ENCODE measurements around the gene SRMS. TPM values are rescaled to one million over a fixed set of nuclear protein-coding genes. Genes with fewer than 3 reads are reported as not detected.

SRMS gene
- total and polyA plus RNA-seq, 4 donors = not detected

- 85% methylated on average over 49 of the region's 49 CpGs for WGBS
- no peak overlapping the region for H3K27ac ChIP-seq (ENCODE audit: low read depth in 1 of 2, low read length in 2 of 2)
- H3K9me3 ChIP-seq (ENCODE audit: control insufficient read depth in 4 of 4, low read length in 3 of 4) = no peaks in the 10 kb centered on the region
- no peaks in the 10 kb centered on the region for H3K27me3 ChIP-seq (ENCODE audit: control insufficient read depth in 4 of 4, insufficient read depth in 4 of 4, low read length in 3 of 4)
- no peak overlapping the region for H3K4me3 ChIP-seq (ENCODE audit: low read depth in 1 of 3, low read length in 3 of 3)
- H3K9ac ChIP-seq (ENCODE audit: low read depth in 1 of 2, low read length in 2 of 2) = no peak overlapping the region
- DNase-seq (ENCODE audit: low spot score) = no peak
- H3K4me1 ChIP-seq (ENCODE audit: control insufficient read depth in 4 of 4, insufficient read depth in 4 of 4, low read length in 3 of 4) = peaks cover 8 to 17% (median 12%) of the 10 kb centered on the region in 4 donors
- no peak for TF ChIP-seq HNF4G (IDR thresholded peaks at IDR 0.05)
- TF ChIP-seq, protein P1, sequence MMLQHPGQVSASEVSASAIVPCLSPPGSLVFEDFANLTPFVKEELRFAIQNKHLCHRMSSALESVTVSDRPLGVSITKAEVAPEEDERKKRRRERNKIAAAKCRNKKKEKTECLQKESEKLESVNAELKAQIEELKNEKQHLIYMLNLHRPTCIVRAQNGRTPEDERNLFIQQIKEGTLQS (IDR thresholded peaks at IDR 0.05) = no peak
- TF ChIP-seq RXRA (IDR thresholded peaks at IDR 0.05) = no peak
- no peak for TF ChIP-seq SP1 (IDR thresholded peaks at IDR 0.05)
- no peak for TF ChIP-seq EGR1 (IDR thresholded peaks at IDR 0.05; ENCODE audit: low read depth in 2 of 2)
- TF ChIP-seq, protein P2, sequence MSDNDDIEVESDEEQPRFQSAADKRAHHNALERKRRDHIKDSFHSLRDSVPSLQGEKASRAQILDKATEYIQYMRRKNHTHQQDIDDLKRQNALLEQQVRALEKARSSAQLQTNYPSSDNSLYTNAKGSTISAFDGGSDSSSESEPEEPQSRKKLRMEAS (IDR thresholded peaks at IDR 0.05) = no peak
- TF ChIP-seq, protein P3, sequence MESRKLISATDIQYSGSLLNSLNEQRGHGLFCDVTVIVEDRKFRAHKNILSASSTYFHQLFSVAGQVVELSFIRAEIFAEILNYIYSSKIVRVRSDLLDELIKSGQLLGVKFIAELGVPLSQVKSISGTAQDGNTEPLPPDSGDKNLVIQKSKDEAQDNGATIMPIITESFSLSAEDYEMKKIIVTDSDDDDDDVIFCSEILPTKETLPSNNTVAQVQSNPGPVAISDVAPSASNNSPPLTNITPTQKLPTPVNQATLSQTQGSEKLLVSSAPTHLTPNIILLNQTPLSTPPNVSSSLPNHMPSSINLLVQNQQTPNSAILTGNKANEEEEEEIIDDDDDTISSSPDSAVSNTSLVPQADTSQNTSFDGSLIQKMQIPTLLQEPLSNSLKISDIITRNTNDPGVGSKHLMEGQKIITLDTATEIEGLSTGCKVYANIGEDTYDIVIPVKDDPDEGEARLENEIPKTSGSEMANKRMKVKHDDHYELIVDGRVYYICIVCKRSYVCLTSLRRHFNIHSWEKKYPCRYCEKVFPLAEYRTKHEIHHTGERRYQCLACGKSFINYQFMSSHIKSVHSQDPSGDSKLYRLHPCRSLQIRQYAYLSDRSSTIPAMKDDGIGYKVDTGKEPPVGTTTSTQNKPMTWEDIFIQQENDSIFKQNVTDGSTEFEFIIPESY (IDR thresholded peaks at IDR 0.05) = no peak
- no peak for TF ChIP-seq HNF4A (conservative IDR thresholded peaks at IDR 0.05)
- no peaks in the 10 kb centered on the region for H3K36me3 ChIP-seq (ENCODE audit: control insufficient read depth in 4 of 4, insufficient read depth in 3 of 4, low read depth in 1 of 4, low read length in 3 of 4)
Observed at GRCh38 chr20:63540417-63541186, 6.9 kb downstream of the SRMS start.

DNA sequence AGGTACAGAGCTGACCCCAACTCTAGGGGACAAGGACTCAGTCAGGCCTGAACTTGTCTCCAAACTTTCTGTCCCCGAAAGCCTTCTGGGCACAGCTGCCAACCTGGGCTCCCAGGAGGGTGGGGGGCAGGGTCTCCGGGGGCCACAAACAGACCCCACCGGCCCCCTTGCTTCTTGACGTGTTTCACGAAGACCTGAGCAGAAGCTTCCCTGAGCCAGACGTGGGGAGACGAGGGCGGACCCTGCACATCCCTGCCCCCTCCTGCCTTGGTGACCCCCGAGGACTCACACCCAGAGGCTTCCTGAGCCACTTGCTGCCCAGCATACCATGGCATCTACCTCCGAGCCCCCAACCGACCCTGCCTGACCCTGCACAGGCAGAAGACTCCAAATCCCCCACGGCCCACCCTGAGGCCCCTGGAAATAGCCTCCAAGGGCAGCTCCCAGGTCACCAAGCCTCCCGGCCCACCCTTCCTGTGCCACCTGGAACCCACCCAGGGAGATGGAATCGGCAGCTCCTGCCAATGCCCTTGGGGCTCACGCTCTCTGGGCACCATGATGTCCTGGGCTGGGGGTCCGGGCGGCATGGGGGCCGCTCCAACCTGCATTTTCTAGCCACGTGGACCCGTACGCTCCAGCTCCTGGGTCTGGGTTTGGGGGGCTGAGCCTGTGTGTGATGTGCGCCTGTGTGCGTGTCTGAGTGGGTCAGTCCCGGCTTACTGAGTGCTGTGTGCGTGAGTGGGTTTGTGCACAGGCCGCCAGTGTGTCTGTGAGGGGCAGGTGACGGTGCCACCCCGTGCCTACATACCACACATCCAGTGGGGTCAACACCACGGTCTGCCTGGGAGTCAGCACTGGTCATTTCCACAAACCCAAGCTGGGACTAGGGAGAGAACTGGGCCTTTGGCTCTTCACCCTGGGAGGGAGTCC lies 7.8 kb downstream of the SRMS start:
- H3K4me3 ChIP-seq (ENCODE audit: low read depth in 1 of 3, low read length in 3 of 3) = no peak overlapping the region
- H3K9ac ChIP-seq (ENCODE audit: low read depth in 1 of 2, low read length in 2 of 2) = no peak overlapping the region
- H3K9me3 ChIP-seq (ENCODE audit: control insufficient read depth in 4 of 4, low read length in 3 of 4) = no peaks in the 10 kb centered on the region
- H3K27ac ChIP-seq (ENCODE audit: low read depth in 1 of 2, low read length in 2 of 2) = no peak overlapping the region
- no peak for TF ChIP-seq YY1 (IDR thresholded peaks at IDR 0.05)
- TF ChIP-seq NR2F2 (IDR thresholded peaks at IDR 0.05) = no peak
- no peak for TF ChIP-seq CTCF (IDR thresholded peaks at IDR 0.05; ENCODE audit: low read depth, low read length, missing input control)
- no peak for TF ChIP-seq TAF1 (conservative IDR thresholded peaks at IDR 0.05)
- no peak for TF ChIP-seq HNF4A (conservative IDR thresholded peaks at IDR 0.05)
- no peak for TF ChIP-seq HNF4G (IDR thresholded peaks at IDR 0.05)
- TF ChIP-seq FOXA2 (IDR thresholded peaks at IDR 0.05) = no peak
- no peak for TF ChIP-seq FOXA1 (IDR thresholded peaks at IDR 0.05)
- no peak for TF ChIP-seq GABPA (IDR thresholded peaks at IDR 0.05 in 1 of 2, conservative IDR thresholded peaks at IDR 0.05 in 1 of 2)
- no peak for TF ChIP-seq EGR1 (IDR thresholded peaks at IDR 0.05; ENCODE audit: low read depth in 2 of 2)
- H3K4me1 ChIP-seq (ENCODE audit: control insufficient read depth in 4 of 4, insufficient read depth in 4 of 4, low read length in 3 of 4) = peaks cover 10 to 25% (median 18%) of the 10 kb centered on the region in 4 donors
- no peaks in the 10 kb centered on the region for H3K27me3 ChIP-seq (ENCODE audit: control insufficient read depth in 4 of 4, insufficient read depth in 4 of 4, low read length in 3 of 4)
- WGBS = 91% methylated on average over 29 of the region's 29 CpGs
- DNase-seq (ENCODE audit: low spot score) = no peak
- H3K36me3 ChIP-seq (ENCODE audit: control insufficient read depth in 4 of 4, insufficient read depth in 3 of 4, low read depth in 1 of 4, low read length in 3 of 4) = no peaks in the 10 kb centered on the region

All from liver (tissue), 9 donors.